HepG2 (cell line): ENCODE results near the gene PPM1F. TPM values are rescaled to one million over a fixed set of nuclear protein-coding genes. Genes with fewer than 3 reads are reported as not detected.

Source experiments
- BCL6 ChIP-seq: IDR thresholded peaks from 2 replicates; pipeline ENCODE4 v1.6.1; 2016; ENCODE audit warnings: missing genetic modification reagents, missing compliant biosample characterization
- CBX2 ChIP-seq, 2 experiments: fragments of 200-600 bp in 1 of 2; sonication (generic); formaldehyde crosslinking in 1 of 2; IDR thresholded peaks; 2 replicates each; pipeline versions ENCODE4 v1.7.0 to v1.8.1; 2018 to 2022; ENCODE audit warnings: low read depth in 2 of 2, low read length in 1 of 2, mild to moderate bottlenecking in 1 of 2, missing genetic modification reagents in 1 of 2
- CEBPG ChIP-seq: IDR thresholded peaks from 2 replicates; pipeline ENCODE4 v1.6.1; 2016
- DMAP1 ChIP-seq: IDR thresholded peaks from 2 replicates; pipeline ENCODE4 v1.6.1; 2016
- FOXJ3 ChIP-seq: sonication (generic); formaldehyde crosslinking; IDR thresholded peaks from 2 replicates; pipeline ENCODE4 v1.4.0; 2020; ENCODE audit warnings: missing genetic modification reagents, mild to moderate bottlenecking, borderline replicate concordance
- HMGA1 ChIP-seq: sonication (generic); formaldehyde crosslinking; conservative IDR thresholded peaks from 2 replicates; pipeline ENCODE4 v1.4.0; 2020; ENCODE audit warnings: missing genetic modification reagents
- HNRNPK ChIP-seq: fragments of 200-400 bp; formaldehyde crosslinking; IDR thresholded peaks from 2 replicates; pipeline ENCODE4 v1.6.1; 2018; ENCODE audit warnings: low read length, low read depth, moderate library complexity, mild to moderate bottlenecking; ENCODE audit not compliant: poor library complexity, severe bottlenecking
- MIER3 ChIP-seq: IDR thresholded peaks from 2 replicates; pipeline ENCODE4 v1.6.1; 2016; ENCODE audit warnings: missing compliant biosample characterization, borderline replicate concordance
- NRL ChIP-seq: sonication (generic); formaldehyde crosslinking; IDR thresholded peaks from 2 replicates; pipeline ENCODE4 v1.5.0; 2020; ENCODE audit warnings: missing genetic modification reagents, mild to moderate bottlenecking, moderate library complexity, borderline replicate concordance
- RARG ChIP-seq: sonication (generic); formaldehyde crosslinking; IDR thresholded peaks from 2 replicates; pipeline ENCODE4 v1.4.0; 2020; ENCODE audit warnings: low read depth, mild to moderate bottlenecking, missing genetic modification reagents
- SP1 ChIP-seq, 2 experiments: fragments of 450-650 bp in 1 of 2; sonication (generic) in 1 of 2; formaldehyde crosslinking in 1 of 2; IDR thresholded peaks; 2 replicates each; pipeline versions ENCODE4 v1.4.0 to v1.6.1; 2016 to 2020; ENCODE audit warnings: missing genetic modification reagents in 1 of 2
- TCF7L2 ChIP-seq: IDR thresholded peaks from 2 replicates; pipeline ENCODE4 v1.6.1; 2011; ENCODE audit warnings: mild to moderate bottlenecking, low read depth, low read length, moderate library complexity
- THAP11 ChIP-seq: IDR thresholded peaks from 2 replicates; pipeline ENCODE4 v1.6.1; 2016; ENCODE audit warnings: missing biosample characterization, missing genetic modification reagents
- ZBTB44 ChIP-seq: sonication (generic); formaldehyde crosslinking; IDR thresholded peaks from 2 replicates; pipeline ENCODE4 v1.4.0; 2020; ENCODE audit warnings: missing genetic modification reagents
- ZNF383 ChIP-seq: sonication (generic); formaldehyde crosslinking; IDR thresholded peaks from 2 replicates; pipeline ENCODE4 v1.4.0; 2020; ENCODE audit warnings: missing genetic modification reagents, mild to moderate bottlenecking, borderline replicate concordance
- ZNF512B ChIP-seq: sonication (generic); formaldehyde crosslinking; IDR thresholded peaks from 2 replicates; pipeline ENCODE4 v1.5.1; 2020; ENCODE audit warnings: missing genetic modification reagents, mild to moderate bottlenecking, borderline replicate concordance
- ZNF567 ChIP-seq: sonication (generic); formaldehyde crosslinking; IDR thresholded peaks from 2 replicates; pipeline ENCODE4 v1.8.1; 2023; ENCODE audit warnings: mild to moderate bottlenecking, missing genetic modification reagents, borderline replicate concordance
- ZNF724P ChIP-seq: sonication (generic); formaldehyde crosslinking; IDR thresholded peaks from 2 replicates; pipeline ENCODE4 v1.8.0; 2022; ENCODE audit warnings: missing genetic modification reagents, borderline replicate concordance
- polyA plus RNA-seq, 8 experiments: library from polyadenylated mRNA; depleted of rRNA in 3 of 8; stranded (reverse) in 7 of 8; unstranded in 1 of 8; fragments of >200 nt; fragmentation: Illumina TruSeq in 4 of 8; extraction: Trizol in 4 of 8; gene quantifications; 2 replicates each; pipeline versions ENCODE4 v1.2.1 to v1.2.3, GENCODE V29; 2011 to 2016; ENCODE audit warnings: low read depth in 4 of 8, missing spikeins in 1 of 8, mixed read lengths in 1 of 8; ENCODE audit not compliant: insufficient read depth in 1 of 8
- total RNA-seq, 5 experiments: library from RNA; depleted of rRNA; stranded (reverse); fragments of >200 nt; fragmentation: Illumina TruSeq; extraction: Trizol; gene quantifications; 2 replicates each; pipeline ENCODE4 v1.2.3, GENCODE V29; 2016; ENCODE audit warnings: low read depth in 1 of 5
- TF ChIP-seq, protein P1 (sequence below), 2 experiments: sonication (generic) in 1 of 2; formaldehyde crosslinking in 1 of 2; IDR thresholded peaks; 2 replicates each; pipeline versions ENCODE4 v1.5.1 to v1.6.1; 2011 to 2020; ENCODE audit warnings: borderline replicate concordance in 1 of 2, low read depth in 1 of 2, low read length in 1 of 2, mild to moderate bottlenecking in 1 of 2, missing genetic modification reagents in 1 of 2, moderate library complexity in 1 of 2
- TF ChIP-seq, protein P2 (sequence below): sonication (generic); formaldehyde crosslinking; IDR thresholded peaks from 2 replicates; pipeline ENCODE4 v1.5.1; 2020; ENCODE audit warnings: mild to moderate bottlenecking, missing genetic modification reagents, moderate library complexity

PPM1F gene
- total and polyA plus RNA-seq, 2 of the 13 experiments (the other 11 are each of a cell fraction or from before 2014, with no cell fraction given): 11.0 to 19.6 TPM

DNA sequence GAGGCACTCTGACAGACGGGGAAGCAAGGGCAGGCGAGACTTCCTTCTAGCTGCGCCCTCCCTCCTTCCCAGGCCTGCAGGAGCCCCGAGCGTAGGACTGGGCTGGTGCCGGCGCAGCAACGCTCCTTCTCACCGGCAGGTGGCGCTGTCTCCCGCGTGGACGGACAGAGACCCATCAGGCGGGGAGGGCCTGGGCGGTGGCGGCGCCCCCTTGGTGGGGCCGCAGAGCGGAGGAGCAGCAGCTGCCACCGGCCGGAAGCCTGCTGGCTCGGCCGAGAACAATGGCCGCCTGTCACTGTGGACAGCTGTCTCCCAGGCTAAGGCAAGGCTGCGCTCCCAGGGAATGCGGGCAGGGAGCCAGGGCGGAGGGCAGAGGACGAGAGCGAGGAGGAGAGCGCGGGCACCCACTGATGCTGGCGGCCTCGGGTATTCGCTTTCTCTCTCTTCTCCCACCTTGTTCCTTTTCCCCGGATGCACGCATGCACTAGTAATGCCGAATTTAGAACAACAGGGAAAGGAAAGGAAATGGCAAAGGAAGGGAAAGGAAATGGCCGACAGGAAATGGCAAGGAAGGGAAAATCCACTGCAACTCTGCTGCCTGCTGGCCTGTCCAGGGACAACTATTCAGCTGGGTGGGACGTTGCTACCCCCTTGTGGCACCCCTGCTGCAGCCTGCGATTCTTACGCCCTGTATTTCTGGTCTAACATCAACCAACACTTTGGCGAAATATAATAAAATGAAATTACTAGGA is 14.4 kb downstream of the PPM1F start (continued):
- TF ChIP-seq NRL (CRISPR knock-in tag) (0 out of 2 replicates have a peak, but pooled peaks have one; percentile 49), DMAP1 (CRISPR knock-in tag) (peak; percentile 84), HMGA1 (CRISPR knock-in tag) (no peak), FOXJ3 (CRISPR knock-in tag) (no peak), CEBPG (no peak; the same call in 1 of the 2 replicates), ZNF724P (CRISPR knock-in tag) (no peak), TCF7L2 (no peak), ZBTB44 (CRISPR knock-in tag) (peak; percentile 23; the same call in 1 of the 2 replicates), RARG (CRISPR knock-in tag) (no peak), ZNF512B (CRISPR knock-in tag) (no peak), ZNF567 (CRISPR knock-in tag) (peak; percentile 94; the same call in 1 of the 2 replicates), MIER3 (CRISPR knock-in tag) (peak; percentile 48; the same call in 1 of the 2 replicates), BCL6 (CRISPR knock-in tag) (peak; percentile 33; the same call in 1 of the 2 replicates), ZNF383 (CRISPR knock-in tag) (no peak), THAP11 (CRISPR knock-in tag) (peak; percentile 76), SP1 (IDR thresholded peaks at IDR 0.05) (no peak), SP1 (CRISPR knock-in tag; IDR thresholded peaks at IDR 0.05) (no peak), CBX2 (IDR thresholded peaks at IDR 0.05; ENCODE audit: low read depth, low read length) (no peak), CBX2 (CRISPR knock-in tag; IDR thresholded peaks at IDR 0.05; ENCODE audit: low read depth) (no peak; the same call in 1 of the 2 replicates), HNRNPK (peak; percentile 52)
- TF ChIP-seq, protein P1, sequence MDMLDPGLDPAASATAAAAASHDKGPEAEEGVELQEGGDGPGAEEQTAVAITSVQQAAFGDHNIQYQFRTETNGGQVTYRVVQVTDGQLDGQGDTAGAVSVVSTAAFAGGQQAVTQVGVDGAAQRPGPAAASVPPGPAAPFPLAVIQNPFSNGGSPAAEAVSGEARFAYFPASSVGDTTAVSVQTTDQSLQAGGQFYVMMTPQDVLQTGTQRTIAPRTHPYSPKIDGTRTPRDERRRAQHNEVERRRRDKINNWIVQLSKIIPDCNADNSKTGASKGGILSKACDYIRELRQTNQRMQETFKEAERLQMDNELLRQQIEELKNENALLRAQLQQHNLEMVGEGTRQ (IDR thresholded peaks at IDR 0.05; ENCODE audit: low read depth, low read length): no peak
- TF ChIP-seq, protein P1 (CRISPR knock-in tag; IDR thresholded peaks at IDR 0.05; ENCODE audit: borderline replicate concordance): no peak
- TF ChIP-seq, protein P2, sequence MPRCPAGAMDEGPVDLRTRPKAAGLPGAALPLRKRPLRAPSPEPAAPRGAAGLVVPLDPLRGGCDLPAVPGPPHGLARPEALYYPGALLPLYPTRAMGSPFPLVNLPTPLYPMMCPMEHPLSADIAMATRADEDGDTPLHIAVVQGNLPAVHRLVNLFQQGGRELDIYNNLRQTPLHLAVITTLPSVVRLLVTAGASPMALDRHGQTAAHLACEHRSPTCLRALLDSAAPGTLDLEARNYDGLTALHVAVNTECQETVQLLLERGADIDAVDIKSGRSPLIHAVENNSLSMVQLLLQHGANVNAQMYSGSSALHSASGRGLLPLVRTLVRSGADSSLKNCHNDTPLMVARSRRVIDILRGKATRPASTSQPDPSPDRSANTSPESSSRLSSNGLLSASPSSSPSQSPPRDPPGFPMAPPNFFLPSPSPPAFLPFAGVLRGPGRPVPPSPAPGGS (CRISPR knock-in tag): peak; percentile 64; the same call in 1 of the 2 replicates
